ENCODE data around the gene EFNA5.

GRCh38 chr5:107680099-107680498 is 9.4 kb upstream of the EFNA5 start:
- TF ChIP-seq CTCF (IDR thresholded peaks at IDR 0.05), result no peak
- no peak for TF ChIP-seq POLR2A (IDR thresholded peaks at IDR 0.05)

All from esophagus squamous epithelium (tissue), 4 donors.